Trophoblast cell (in vitro differentiated cells and primary cell): ENCODE data around the gene SMC2.

Source experiments
- DNase-seq, 2 donors: peaks; one replicate each; pipeline ENCODE4 v3.0.0-alpha.2; 2016
- H2AFZ ChIP-seq: 2 replicates; pipeline ENCODE4 v1.6.1; 2013; ENCODE audit warnings: low read length, moderate library complexity, mild to moderate bottlenecking; ENCODE audit not compliant: insufficient read depth, poor library complexity
- H2AK5ac ChIP-seq: 2 replicates; pipeline ENCODE4 v1.6.1; 2013; ENCODE audit warnings: mild to moderate bottlenecking, low read length
- H2BK120ac ChIP-seq: 2 replicates; pipeline ENCODE4 v1.6.1; 2013; ENCODE audit warnings: low read length, mild to moderate bottlenecking, moderate library complexity; ENCODE audit not compliant: insufficient read depth, poor library complexity
- H2BK12ac ChIP-seq: 2 replicates; pipeline ENCODE4 v1.6.1; 2013; ENCODE audit warnings: mild to moderate bottlenecking, low read length, moderate library complexity
- H2BK5ac ChIP-seq: 2 replicates; pipeline ENCODE4 v1.6.1; 2013; ENCODE audit warnings: low read length, low read depth, moderate library complexity, mild to moderate bottlenecking; ENCODE audit not compliant: poor library complexity
- H3K14ac ChIP-seq: 2 replicates; pipeline ENCODE4 v1.6.1; 2013; ENCODE audit warnings: mild to moderate bottlenecking, low read length
- H3K18ac ChIP-seq: 2 replicates; pipeline ENCODE4 v1.6.1; 2013; ENCODE audit warnings: mild to moderate bottlenecking, low read length
- H3K23ac ChIP-seq: 2 replicates; pipeline ENCODE4 v1.6.1; 2013; ENCODE audit warnings: low read length
- H3K27ac ChIP-seq: 2 replicates; pipeline ENCODE4 v1.5.1; 2013; ENCODE audit warnings: low read depth, mild to moderate bottlenecking, inconsistent platforms, low read length, moderate library complexity
- H3K27me3 ChIP-seq: 2 replicates; pipeline ENCODE4 v1.6.1; 2013; ENCODE audit warnings: inconsistent platforms, mild to moderate bottlenecking, low read length, moderate library complexity; ENCODE audit not compliant: insufficient read depth
- H3K36me3 ChIP-seq, 2 experiments: 1 replicate in 1 of 2; 2 replicates in 1 of 2; pipeline ENCODE4 v1.6.1; 2013; ENCODE audit warnings: low read length in 2 of 2, mild to moderate bottlenecking in 2 of 2, moderate library complexity in 1 of 2; ENCODE audit not compliant: insufficient read depth in 2 of 2, control insufficient read depth in 1 of 2
- H3K4ac ChIP-seq: 2 replicates; pipeline ENCODE4 v1.6.1; 2013; ENCODE audit warnings: low read depth, mild to moderate bottlenecking, low read length, moderate library complexity
- H3K4me1 ChIP-seq, 2 experiments: 1 replicate in 1 of 2; 2 replicates in 1 of 2; pipeline ENCODE4 v1.6.1; 2013; ENCODE audit warnings: low read length in 2 of 2, mild to moderate bottlenecking in 2 of 2, moderate library complexity in 1 of 2; ENCODE audit not compliant: insufficient read depth in 2 of 2, control insufficient read depth in 1 of 2
- H3K4me2 ChIP-seq: 2 replicates; pipeline ENCODE4 v1.6.1; 2013; ENCODE audit warnings: inconsistent platforms, mild to moderate bottlenecking, low read length, moderate library complexity
- H3K4me3 ChIP-seq: 2 replicates; pipeline ENCODE4 v1.5.1; 2013; ENCODE audit warnings: mild to moderate bottlenecking, low read depth, low read length, inconsistent platforms
- H3K79me1 ChIP-seq: one replicate; pipeline ENCODE4 v1.6.1; 2013; ENCODE audit warnings: low read length
- H3K79me2 ChIP-seq: 2 replicates; pipeline ENCODE4 v1.6.1; 2013; ENCODE audit warnings: low read length, mild to moderate bottlenecking; ENCODE audit not compliant: control insufficient read depth, insufficient read depth, poor library complexity
- H3K9ac ChIP-seq: 2 replicates; pipeline ENCODE4 v1.6.1; 2013; ENCODE audit warnings: mild to moderate bottlenecking, low read length
- H3K9me3 ChIP-seq: 2 replicates; pipeline ENCODE4 v1.6.1; 2013; ENCODE audit warnings: low read depth, mild to moderate bottlenecking, control low read depth, inconsistent platforms, low read length; ENCODE audit not compliant: insufficient read depth
- H4K12ac ChIP-seq: 2 replicates; pipeline ENCODE4 v1.6.1; 2013; ENCODE audit warnings: low read depth, mild to moderate bottlenecking, low read length, moderate library complexity
- H4K8ac ChIP-seq: 2 replicates; pipeline ENCODE4 v1.6.1; 2013; ENCODE audit warnings: low read depth, mild to moderate bottlenecking, low read length, moderate library complexity
- H4K91ac ChIP-seq: one replicate; pipeline ENCODE4 v1.6.1; 2013; ENCODE audit warnings: low read depth, mild to moderate bottlenecking, low read length, moderate library complexity
- WGBS: extraction: QIAGEN DNeasy Blood & Tissue Kit; methylation state at CpG from one replicate; pipeline ENCODE4 v1.1.7; 2013; ENCODE audit warnings: missing lambda C conversion rate; ENCODE audit not compliant: insufficient read length, insufficient coverage; ENCODE audit errors: extremely low coverage; 5-methylcytosine and 5-hydroxymethylcytosine counted together

SMC2 gene

GRCh38 chr9:104104360-104104759, 10.3 kb downstream of the SMC2 start:
- H3K14ac ChIP-seq = no peak overlapping the region
- H3K27me3 ChIP-seq = no peaks in the 10 kb centered on the region
- no peak overlapping the region for H4K12ac ChIP-seq
- H2AK5ac ChIP-seq = no peak overlapping the region
- H3K36me3 ChIP-seq = peaks cover 11 to 27% of the 10 kb centered on the region in 2 experiments
- no peak overlapping the region for H3K27ac ChIP-seq
- H3K4me1 ChIP-seq = no peaks in the 10 kb centered on the region
- no peak overlapping the region for H4K8ac ChIP-seq
- no CpG with 5 or more reads among the region's 1 CpG for WGBS
- no peak overlapping the region for H2BK120ac ChIP-seq
- no peak overlapping the region for H2BK12ac ChIP-seq
- no peak overlapping the region for H3K4me2 ChIP-seq
- H3K18ac ChIP-seq = no peak overlapping the region
- no peak for DNase-seq
- H3K79me1 ChIP-seq = no peaks in the 10 kb centered on the region
- no peaks in the 10 kb centered on the region for H3K79me2 ChIP-seq
- H2BK5ac ChIP-seq = no peak overlapping the region
- no peak overlapping the region for H3K9ac ChIP-seq
- H3K4ac ChIP-seq = no peak overlapping the region
- no peak overlapping the region for H4K91ac ChIP-seq
- H3K23ac ChIP-seq = no peak overlapping the region
- H2AFZ ChIP-seq = no peak overlapping the region
- no peak overlapping the region for H3K4me3 ChIP-seq
- H3K9me3 ChIP-seq = no peaks in the 10 kb centered on the region

DNA sequence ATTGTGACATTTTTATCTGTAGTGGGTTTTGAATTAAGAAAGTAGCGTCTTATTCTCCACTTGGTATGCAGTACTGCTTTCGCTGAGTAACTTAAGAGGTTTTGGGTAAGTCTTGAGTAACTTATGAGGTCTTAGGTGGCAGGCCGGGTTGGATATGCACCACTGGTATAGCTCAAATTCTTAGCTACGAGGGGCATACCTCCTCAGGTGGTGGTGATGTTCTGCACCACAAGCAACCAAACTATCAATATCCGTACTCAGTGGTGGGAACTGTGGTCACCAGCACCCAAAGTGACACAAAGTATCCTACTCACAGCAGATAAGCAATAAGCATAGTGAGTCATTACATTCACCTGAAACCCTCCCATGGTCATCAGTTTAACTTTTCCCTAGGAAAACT, 13.7 kb downstream of the SMC2 start:
- H3K27me3 ChIP-seq = no peaks in the 10 kb centered on the region
- H3K18ac ChIP-seq = no peak overlapping the region
- peaks cover 10 to 24% of the 10 kb centered on the region in 2 experiments for H3K36me3 ChIP-seq
- no peak overlapping the region for H2BK12ac ChIP-seq
- H3K23ac ChIP-seq = no peak overlapping the region
- H3K79me1 ChIP-seq = no peaks in the 10 kb centered on the region
- no peak overlapping the region for H2BK120ac ChIP-seq
- DNase-seq = no peak
- no peak overlapping the region for H2AK5ac ChIP-seq
- no peak overlapping the region for H3K9ac ChIP-seq
- no peaks in the 10 kb centered on the region for H3K79me2 ChIP-seq
- no peak overlapping the region for H2BK5ac ChIP-seq
- H4K91ac ChIP-seq = no peak overlapping the region
- H3K4me2 ChIP-seq = no peak overlapping the region
- no peak overlapping the region for H3K4ac ChIP-seq
- no peak overlapping the region for H3K27ac ChIP-seq
- no peaks in the 10 kb centered on the region for H3K4me1 ChIP-seq
- no peak overlapping the region for H2AFZ ChIP-seq
- H3K9me3 ChIP-seq = no peaks in the 10 kb centered on the region
- WGBS = no CpG with 5 or more reads among the region's 5 CpGs
- no peak overlapping the region for H3K14ac ChIP-seq
- H4K12ac ChIP-seq = no peak overlapping the region
- H4K8ac ChIP-seq = no peak overlapping the region
- no peak overlapping the region for H3K4me3 ChIP-seq

DNA sequence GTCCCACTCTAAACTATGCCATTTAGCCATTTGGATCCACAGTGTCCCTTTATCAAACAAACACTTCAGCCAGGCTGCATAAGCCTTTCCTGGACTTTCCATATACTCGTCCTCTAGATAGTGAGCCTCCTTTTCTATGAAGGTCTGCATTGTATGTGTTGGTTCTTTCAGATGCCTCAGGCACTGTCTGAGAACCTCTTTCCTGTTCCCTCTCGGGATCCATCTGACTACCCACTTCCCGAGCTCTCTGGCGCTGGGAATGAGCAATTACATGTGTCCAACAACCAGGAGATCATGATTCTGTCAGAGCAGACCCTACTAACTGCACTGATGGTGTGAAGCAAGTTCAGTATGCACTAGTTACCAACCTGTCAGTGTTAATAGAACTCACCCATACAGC, 14.2 kb downstream of the SMC2 start:
- no peaks in the 10 kb centered on the region for H3K79me2 ChIP-seq
- H2BK12ac ChIP-seq = no peak overlapping the region
- no peak overlapping the region for H4K12ac ChIP-seq
- H3K4me2 ChIP-seq = no peak overlapping the region
- H3K27ac ChIP-seq = no peak overlapping the region
- H2AFZ ChIP-seq = no peak overlapping the region
- no peak overlapping the region for H3K4ac ChIP-seq
- H3K9me3 ChIP-seq = no peaks in the 10 kb centered on the region
- no peak overlapping the region for H3K9ac ChIP-seq
- H3K4me3 ChIP-seq = no peak overlapping the region
- no peak overlapping the region for H2AK5ac ChIP-seq
- H2BK120ac ChIP-seq = no peak overlapping the region
- H3K18ac ChIP-seq = no peak overlapping the region
- H3K4me1 ChIP-seq = no peaks in the 10 kb centered on the region
- no peaks in the 10 kb centered on the region for H3K27me3 ChIP-seq
- H3K23ac ChIP-seq = no peak overlapping the region
- H3K14ac ChIP-seq = no peak overlapping the region
- no peaks in the 10 kb centered on the region for H3K79me1 ChIP-seq
- peaks cover 10 to 24% of the 10 kb centered on the region in 2 experiments for H3K36me3 ChIP-seq
- no peak overlapping the region for H4K91ac ChIP-seq
- H2BK5ac ChIP-seq = no peak overlapping the region
- H4K8ac ChIP-seq = no peak overlapping the region
- DNase-seq = no peak
- WGBS = no CpG with 5 or more reads among the region's 4 CpGs

DNA sequence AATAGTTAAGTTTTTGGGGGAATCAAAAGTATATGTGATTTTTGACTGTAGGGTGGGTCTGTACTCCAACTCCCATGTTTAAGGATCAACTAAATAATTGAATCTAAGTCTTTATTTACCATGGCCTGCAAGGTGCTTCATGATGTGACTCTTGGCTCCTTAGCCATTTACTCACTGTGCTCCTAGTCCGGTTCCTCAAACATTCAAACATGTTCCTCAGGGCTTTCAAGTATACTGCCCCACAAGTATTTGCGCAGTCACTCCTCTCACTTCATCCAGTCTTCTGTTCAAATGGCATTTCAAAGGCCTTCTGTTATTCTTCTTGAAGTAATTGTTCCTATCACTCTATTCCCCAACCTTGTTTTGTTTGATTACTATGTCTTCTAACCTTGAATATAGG, 16.4 kb downstream of the SMC2 start:
- no peak overlapping the region for H4K8ac ChIP-seq
- no peaks in the 10 kb centered on the region for H3K27me3 ChIP-seq
- H2AK5ac ChIP-seq = no peak overlapping the region
- no peak overlapping the region for H3K23ac ChIP-seq
- no peak overlapping the region for H3K4me2 ChIP-seq
- H3K79me1 ChIP-seq = no peaks in the 10 kb centered on the region
- no peak overlapping the region for H2BK120ac ChIP-seq
- WGBS = no CpG with 5 or more reads among the region's 2 CpGs
- H3K4me1 ChIP-seq = no peaks in the 10 kb centered on the region
- no peak for DNase-seq
- H3K4me3 ChIP-seq = no peak overlapping the region
- H3K9ac ChIP-seq = no peak overlapping the region
- H2BK5ac ChIP-seq = no peak overlapping the region
- no peak overlapping the region for H3K4ac ChIP-seq
- H3K79me2 ChIP-seq = no peaks in the 10 kb centered on the region
- H2BK12ac ChIP-seq = no peak overlapping the region
- H2AFZ ChIP-seq = no peak overlapping the region
- H3K36me3 ChIP-seq = peaks cover 11 to 17% of the 10 kb centered on the region in 2 experiments
- no peak overlapping the region for H3K27ac ChIP-seq
- H3K9me3 ChIP-seq = no peaks in the 10 kb centered on the region
- H4K91ac ChIP-seq = no peak overlapping the region
- H3K18ac ChIP-seq = no peak overlapping the region
- no peak overlapping the region for H4K12ac ChIP-seq
- H3K14ac ChIP-seq = no peak overlapping the region
